DND-41 (cell line): Measurements from ENCODE around the gene ROMO1.

Experiments
- CTCF ChIP-seq: IDR thresholded peaks from 2 replicates; pipeline ENCODE4 v1.5.1; 2012; ENCODE audit warnings: borderline replicate concordance, low read length, moderate library complexity, mild to moderate bottlenecking; ENCODE audit not compliant: poor library complexity, severe bottlenecking; ENCODE audit errors: extremely low read depth
- EZH2 ChIP-seq: IDR thresholded peaks from 3 replicates; pipeline ENCODE4 v1.6.1; 2012; ENCODE audit warnings: borderline replicate concordance, low read depth, mild to moderate bottlenecking, moderate library complexity, low read length, inconsistent platforms; ENCODE audit not compliant: severe bottlenecking

GRCh38 chr20:35732644-35732982 is 33.4 kb downstream of the ROMO1 start:
- TF ChIP-seq CTCF, result no peak
- no peak for TF ChIP-seq EZH2
